Measurements from ENCODE around the gene ARNT2.

Gene ARNT2

GRCh38 chr15:80591938-80592825 lies 188.0 kb downstream of the ARNT2 start:
- DNase-seq (ENCODE audit: low read depth) = no peak
- H3K4me3 ChIP-seq (ENCODE audit: control insufficient read depth, low read depth, low read length) = no peak overlapping the region
- no peak for TF ChIP-seq CTCF (conservative IDR thresholded peaks at IDR 0.05; ENCODE audit: control insufficient read depth, insufficient read depth, low read depth, low read length)

GRCh38 chr15:80593486-80594030 lies 189.4 kb downstream of the ARNT2 start:
- no peak overlapping the region for H3K4me3 ChIP-seq (ENCODE audit: control insufficient read depth, low read depth, low read length)
- no peak for TF ChIP-seq CTCF (conservative IDR thresholded peaks at IDR 0.05; ENCODE audit: control insufficient read depth, insufficient read depth, low read depth, low read length)
- DNase-seq (ENCODE audit: low read depth) = no peak

- no peak for TF ChIP-seq CTCF (conservative IDR thresholded peaks at IDR 0.05; ENCODE audit: control insufficient read depth, insufficient read depth, low read depth, low read length)
- peak; percentile 11 for DNase-seq (ENCODE audit: low read depth)
- H3K4me3 ChIP-seq (ENCODE audit: control insufficient read depth, low read depth, low read length) = no peak overlapping the region
Observed at GRCh38 chr15:80594091-80594889, 190.1 kb downstream of the ARNT2 start.

- peak; percentile 30 for DNase-seq (ENCODE audit: low read depth)
- H3K4me3 ChIP-seq (ENCODE audit: control insufficient read depth, low read depth, low read length) = no peak overlapping the region
Observed at GRCh38 chr15:80595396-80595795, 191.2 kb downstream of the ARNT2 start.

GRCh38 chr15:80596521-80596976 lies 192.4 kb downstream of the ARNT2 start:
- no peak for TF ChIP-seq CTCF (conservative IDR thresholded peaks at IDR 0.05; ENCODE audit: control insufficient read depth, insufficient read depth, low read depth, low read length)
- no peak overlapping the region for H3K4me3 ChIP-seq (ENCODE audit: control insufficient read depth, low read depth, low read length)
- no peak for DNase-seq (ENCODE audit: low read depth)

More at GRCh38 chr15:80595396-80595795, 191.2 kb downstream of the ARNT2 start:
- TF ChIP-seq CTCF (conservative IDR thresholded peaks at IDR 0.05; ENCODE audit: control insufficient read depth, insufficient read depth, low read depth, low read length) = no peak

GRCh38 chr15:80597076-80597475 lies 192.9 kb downstream of the ARNT2 start:
- no peak overlapping the region for H3K4me3 ChIP-seq (ENCODE audit: control insufficient read depth, low read depth, low read length)
- no peak for TF ChIP-seq CTCF (conservative IDR thresholded peaks at IDR 0.05; ENCODE audit: control insufficient read depth, insufficient read depth, low read depth, low read length)
- DNase-seq (ENCODE audit: low read depth) = no peak

Measured in fibroblast of mammary gland (primary cell).